Loucy (cell line): ENCODE measurements around the gene MORN4.

ENCODE experiments used
- H2AFZ ChIP-seq: fragments of 200-600 bp; sonication (generic); 2 replicates; pipeline ENCODE4 v1.6.0; 2016; ENCODE audit warnings: antibody characterized with exemption, mild to moderate bottlenecking, low read length, moderate library complexity
- H3F3A ChIP-seq: fragments of 200-600 bp; 2 replicates; pipeline ENCODE4 v1.6.0; 2016; ENCODE audit warnings: antibody characterized with exemption, low read depth, mild to moderate bottlenecking
- H3K27me3 ChIP-seq: fragments of 200-600 bp; sonication (generic); 2 replicates; pipeline ENCODE4 v1.6.1; 2014; ENCODE audit warnings: low read length, mild to moderate bottlenecking; ENCODE audit not compliant: insufficient read depth, poor library complexity, severe bottlenecking
- H3K36me3 ChIP-seq: fragments of 200-600 bp; sonication (generic); 2 replicates; pipeline ENCODE4 v1.6.1; 2016; ENCODE audit warnings: low read length; ENCODE audit not compliant: insufficient read depth
- H3K4me1 ChIP-seq: fragments of 200-600 bp; sonication (generic); 2 replicates; pipeline ENCODE4 v1.5.1; 2014; ENCODE audit warnings: low read length, mild to moderate bottlenecking; ENCODE audit not compliant: insufficient read depth, poor library complexity, severe bottlenecking
- H3K4me2 ChIP-seq: fragments of 200-600 bp; sonication (generic); 2 replicates; pipeline ENCODE4 v1.6.0; 2014; ENCODE audit warnings: antibody characterized with exemption, low read length, low read depth, mild to moderate bottlenecking; ENCODE audit not compliant: poor library complexity, severe bottlenecking
- H3K4me3 ChIP-seq: fragments of 200-600 bp; sonication (generic); 2 replicates; pipeline ENCODE4 v1.5.1; 2014; ENCODE audit warnings: low read length, mild to moderate bottlenecking, mixed read lengths; ENCODE audit not compliant: poor library complexity, severe bottlenecking
- H3K79me2 ChIP-seq: fragments of 200-600 bp; sonication (generic); 2 replicates; pipeline ENCODE4 v1.6.1; 2014; ENCODE audit warnings: low read length; ENCODE audit not compliant: insufficient read depth
- H3K9ac ChIP-seq: fragments of 200-600 bp; sonication (generic); 2 replicates; pipeline ENCODE4 v1.6.0; 2014; ENCODE audit warnings: mild to moderate bottlenecking, low read depth, low read length, moderate library complexity; ENCODE audit not compliant: poor library complexity, severe bottlenecking
- H3K9me2 ChIP-seq: fragments of 200-600 bp; sonication (generic); replicated peaks from 2 replicates; pipeline ENCODE4 v1.6.1; 2016; ENCODE audit warnings: low read depth, low read length, mixed read lengths
- H3K9me3 ChIP-seq: fragments of 200-600 bp; sonication (generic); 2 replicates; pipeline ENCODE4 v1.6.1; 2014; ENCODE audit warnings: mild to moderate bottlenecking, antibody characterized with exemption, low read length, low read depth; ENCODE audit not compliant: insufficient read depth
- H4K20me1 ChIP-seq: fragments of 200-600 bp; sonication (generic); 2 replicates; pipeline ENCODE4 v1.6.0; 2014; ENCODE audit warnings: antibody characterized with exemption, low read length, mild to moderate bottlenecking; ENCODE audit not compliant: insufficient read depth, poor library complexity, severe bottlenecking
- CTCF ChIP-seq: fragments of 200-600 bp; sonication (generic); conservative IDR thresholded peaks from 2 replicates; pipeline ENCODE4 v1.5.1; 2014; ENCODE audit warnings: mild to moderate bottlenecking, antibody characterized with exemption, low read length
- EZH2phosphoT487 ChIP-seq: fragments of 200-600 bp; IDR thresholded peaks from 2 replicates; pipeline ENCODE4 v1.6.1; 2018; ENCODE audit warnings: antibody characterized with exemption, mild to moderate bottlenecking, moderate library complexity, borderline replicate concordance

The MORN4 gene

GRCh38 chr10:97601268-97602215 is 31.8 kb downstream of the MORN4 start:
- H3K9me3 ChIP-seq, result no peaks in the 10 kb centered on the region
- TF ChIP-seq EZH2phosphoT487, result no peak
- TF ChIP-seq CTCF, result no peak
- H3K9ac ChIP-seq, result no peak overlapping the region
- H3K4me1 ChIP-seq, result no peaks in the 10 kb centered on the region
- H3K4me2 ChIP-seq, result no peak overlapping the region
- no peaks in the 10 kb centered on the region for H3K36me3 ChIP-seq
- no peaks in the 10 kb centered on the region for H3F3A ChIP-seq
- no peak overlapping the region for H3K4me3 ChIP-seq
- H3K79me2 ChIP-seq, result no peaks in the 10 kb centered on the region
- H3K9me2 ChIP-seq, result no peaks in the 10 kb centered on the region
- H3K27me3 ChIP-seq, result no peaks in the 10 kb centered on the region
- no peaks in the 10 kb centered on the region for H4K20me1 ChIP-seq
- no peak overlapping the region for H2AFZ ChIP-seq

- Histone ChIP-seq H3K36me3 (no peaks in the 10 kb centered on the region), H3K9me3 (no peaks in the 10 kb centered on the region), H3K9ac (no peak overlapping the region), H3K4me3 (no peak overlapping the region), H4K20me1 (no peaks in the 10 kb centered on the region), H3K79me2 (no peaks in the 10 kb centered on the region), H3K4me1 (no peaks in the 10 kb centered on the region), H2AFZ (no peak overlapping the region), H3K27me3 (no peaks in the 10 kb centered on the region), H3F3A (no peaks in the 10 kb centered on the region), H3K4me2 (no peak overlapping the region), H3K9me2 (no peaks in the 10 kb centered on the region)
- TF ChIP-seq EZH2phosphoT487 (no peak), CTCF (no peak)
These were observed 32.7 kb downstream of the MORN4 start for GRCh38 chr10:97600616-97601015.

- H3K4me3 ChIP-seq, result no peak overlapping the region
- H3K79me2 ChIP-seq, result no peaks in the 10 kb centered on the region
- H3K4me1 ChIP-seq, result no peaks in the 10 kb centered on the region
- no peaks in the 10 kb centered on the region for H3F3A ChIP-seq
- no peaks in the 10 kb centered on the region for H3K27me3 ChIP-seq
- H2AFZ ChIP-seq, result no peak overlapping the region
- no peaks in the 10 kb centered on the region for H3K9me3 ChIP-seq
- TF ChIP-seq CTCF, result no peak
- TF ChIP-seq EZH2phosphoT487, result no peak
- no peaks in the 10 kb centered on the region for H3K36me3 ChIP-seq
- no peaks in the 10 kb centered on the region for H4K20me1 ChIP-seq
- H3K9me2 ChIP-seq, result no peaks in the 10 kb centered on the region
- no peak overlapping the region for H3K9ac ChIP-seq
- H3K4me2 ChIP-seq, result no peak overlapping the region
These were observed 34.1 kb downstream of the MORN4 start for GRCh38 chr10:97599272-97599619.
